K562 (cell line): ENCODE results near the gene DNAAF2. TPM values are rescaled to one million over a fixed set of nuclear protein-coding genes. Genes with fewer than 3 reads are reported as not detected.

ENCODE experiments used
- CREM ChIP-seq: IDR thresholded peaks from 2 replicates; pipeline ENCODE4 v1.6.1; 2014; ENCODE audit warnings: antibody characterized with exemption, low read depth
- DPF2 ChIP-seq: fragments of 450-650 bp; IDR thresholded peaks from 2 replicates; pipeline ENCODE4 v1.6.1; 2016
- FOS ChIP-seq: IDR thresholded peaks from 3 replicates; pipeline ENCODE4 v1.6.1; 2011; ENCODE audit not compliant: insufficient read length; ENCODE audit errors: extremely low read depth
- HDAC2 ChIP-seq: fragments of 450-650 bp; IDR thresholded peaks from 2 replicates; pipeline ENCODE4 v1.6.1; 2016; ENCODE audit warnings: mild to moderate bottlenecking
- HDAC6 ChIP-seq: IDR thresholded peaks from 2 replicates; pipeline ENCODE4 v1.6.1; 2012; ENCODE audit warnings: low read depth, mild to moderate bottlenecking, control low read depth, inconsistent platforms, low read length, moderate library complexity
- MBD2 ChIP-seq: sonication (generic); IDR thresholded peaks from 2 replicates; pipeline ENCODE4 v1.6.1; 2016; ENCODE audit warnings: low read depth, borderline replicate concordance
- TCFL5 ChIP-seq: fragments of 250-450 bp; sonication (Bioruptor Pico); conservative IDR thresholded peaks from 2 replicates; pipeline ENCODE4 v1.6.1; 2021; ENCODE audit warnings: mild to moderate bottlenecking, moderate library complexity, matching md5 sums
- VEZF1 ChIP-seq: fragments of 200-800 bp; sonication (Bioruptor generic); IDR thresholded peaks from 2 replicates; pipeline ENCODE4 v1.6.1; 2017; ENCODE audit warnings: missing genetic modification characterization, missing compliant biosample characterization
- YBX1 ChIP-seq: fragments of 450-650 bp; IDR thresholded peaks from 2 replicates; pipeline ENCODE4 v1.7.1; 2016; ENCODE audit warnings: mild to moderate bottlenecking
- YY1 ChIP-seq, 3 experiments: IDR thresholded peaks; 2 replicates each; pipeline ENCODE4 v1.6.1; 2011; ENCODE audit warnings: low read length in 2 of 3, mild to moderate bottlenecking in 2 of 3, moderate library complexity in 2 of 3, borderline replicate concordance in 1 of 3, control low read depth in 1 of 3, low read depth in 1 of 3; ENCODE audit not compliant: insufficient read depth in 3 of 3, insufficient replicate concordance in 2 of 3, control insufficient read depth in 1 of 3, insufficient read length in 1 of 3; ENCODE audit errors: extremely low read depth in 1 of 3
- ZFX ChIP-seq: sonication (generic); formaldehyde crosslinking; IDR thresholded peaks from 2 replicates; pipeline ENCODE4 v1.8.0; 2022; ENCODE audit warnings: mild to moderate bottlenecking, missing genetic modification reagents, moderate library complexity
- ZNF175 ChIP-seq: fragments of 200-800 bp; sonication (Bioruptor generic); IDR thresholded peaks from 2 replicates; pipeline ENCODE4 v1.6.1; 2016; ENCODE audit warnings: low read depth, mild to moderate bottlenecking, missing genetic modification characterization, missing compliant biosample characterization
- ZNF23 ChIP-seq: fragments of 250-450 bp; sonication (Bioruptor Pico); IDR thresholded peaks from 2 replicates; pipeline ENCODE4 v1.4.0; 2020; ENCODE audit warnings: mild to moderate bottlenecking
- polyA plus RNA-seq, 8 experiments: library from polyadenylated mRNA; depleted of rRNA in 4 of 8; stranded (reverse) in 5 of 8; unstranded in 3 of 8; fragments of >200 nt; fragmentation: Nextera tagmentation in 2 of 8; fragmentation: Illumina TruSeq in 1 of 8; extraction: Ambion mirVana in 2 of 8; extraction: Trizol in 1 of 8; gene quantifications; 2 replicates each; pipeline versions ENCODE4 v1.2.1 to v1.2.3, GENCODE V29; 2011 to 2014; ENCODE audit warnings: inconsistent platforms in 1 of 8, missing spikeins in 1 of 8
- total RNA-seq, 7 experiments: library from RNA; depleted of rRNA in 6 of 7; stranded (reverse); fragments of >200 nt in 6 of 7; fragmentation: Illumina TruSeq in 2 of 7; extraction: Trizol in 2 of 7; gene quantifications; 2 replicates each; pipeline versions ENCODE4 v1.2.1 to v1.2.3, GENCODE V29; 2011 to 2021; ENCODE audit warnings: low replicate concordance in 1 of 7
- TF ChIP-seq, protein P1 (sequence below): fragments of 250-450 bp; sonication (Bioruptor Pico); IDR thresholded peaks from 2 replicates; pipeline ENCODE4 v1.4.0; 2020; ENCODE audit warnings: borderline replicate concordance
- TF ChIP-seq, protein P2 (sequence below): fragments of 250-450 bp; sonication (Bioruptor Pico); IDR thresholded peaks from 2 replicates; pipeline ENCODE4 v1.9.0; 2021; ENCODE audit warnings: mild to moderate bottlenecking
- TF ChIP-seq, protein P3 (sequence below): fragments of 150-350 bp; conservative IDR thresholded peaks from 2 replicates; pipeline ENCODE4 v1.6.1; 2014; ENCODE audit warnings: low read length
- TF ChIP-seq, protein P4 (sequence below), 3 experiments: fragments of 200-800 bp in 1 of 3; fragments of 250-450 bp in 1 of 3; fragments of 450-650 bp in 1 of 3; sonication (Bioruptor Pico) in 1 of 3; sonication (Bioruptor generic) in 1 of 3; formaldehyde crosslinking in 1 of 3; IDR thresholded peaks; 2 replicates each; pipeline versions ENCODE4 v1.6.1 to v1.8.0; 2016 to 2022; ENCODE audit warnings: mild to moderate bottlenecking in 2 of 3, missing genetic modification characterization in 2 of 3, missing compliant biosample characterization in 1 of 3, moderate library complexity in 1 of 3

The DNAAF2 gene
- total and polyA plus RNA-seq, 9 of the 15 experiments (the other 6 are each of a cell fraction or from before 2014, with no cell fraction given): 2.4 to 14.6 (median 11.1) TPM

- TF ChIP-seq DPF2 (no peak), TCFL5 (CRISPR knock-in tag) (no peak), VEZF1 (peak; percentile 66), FOS (no peak), YBX1 (no peak), YY1 (IDR thresholded peaks at IDR 0.05; ENCODE audit: borderline replicate concordance in 1 of 3, control insufficient read depth in 1 of 3, extremely low read depth in 1 of 3, insufficient read depth in 3 of 3, insufficient read length in 1 of 3, insufficient replicate concordance in 2 of 3, low read depth in 1 of 3, low read length in 2 of 3) (peak in 1 of 3 experiments; percentile 10), ZNF175 (CRISPR knock-in tag) (no peak), HDAC2 (0 out of 2 replicates have a peak, but pooled peaks have one; percentile 31), CREM (peak; percentile 23; the same call in 1 of the 2 replicates), ZFX (CRISPR knock-in tag) (no peak), HDAC6 (no peak), ZNF23 (no peak), MBD2 (0 out of 2 replicates have a peak, but pooled peaks have one; percentile 7)
- TF ChIP-seq, protein P1, sequence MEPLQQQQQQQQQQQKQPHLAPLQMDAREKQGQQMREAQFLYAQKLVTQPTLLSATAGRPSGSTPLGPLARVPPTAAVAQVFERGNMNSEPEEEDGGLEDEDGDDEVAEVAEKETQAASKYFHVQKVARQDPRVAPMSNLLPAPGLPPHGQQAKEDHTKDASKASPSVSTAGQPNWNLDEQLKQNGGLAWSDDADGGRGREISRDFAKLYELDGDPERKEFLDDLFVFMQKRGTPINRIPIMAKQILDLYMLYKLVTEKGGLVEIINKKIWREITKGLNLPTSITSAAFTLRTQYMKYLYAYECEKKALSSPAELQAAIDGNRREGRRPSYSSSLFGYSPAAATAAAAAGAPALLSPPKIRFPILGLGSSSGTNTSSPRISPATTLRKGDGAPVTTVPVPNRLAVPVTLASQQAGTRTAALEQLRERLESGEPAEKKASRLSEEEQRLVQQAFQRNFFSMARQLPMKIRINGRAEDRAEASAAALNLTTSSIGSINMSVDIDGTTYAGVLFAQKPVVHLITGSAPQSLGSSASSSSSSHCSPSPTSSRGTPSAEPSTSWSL: no peak
- TF ChIP-seq, protein P2, sequence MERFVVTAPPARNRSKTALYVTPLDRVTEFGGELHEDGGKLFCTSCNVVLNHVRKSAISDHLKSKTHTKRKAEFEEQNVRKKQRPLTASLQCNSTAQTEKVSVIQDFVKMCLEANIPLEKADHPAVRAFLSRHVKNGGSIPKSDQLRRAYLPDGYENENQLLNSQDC: no peak
- TF ChIP-seq, protein P3, sequence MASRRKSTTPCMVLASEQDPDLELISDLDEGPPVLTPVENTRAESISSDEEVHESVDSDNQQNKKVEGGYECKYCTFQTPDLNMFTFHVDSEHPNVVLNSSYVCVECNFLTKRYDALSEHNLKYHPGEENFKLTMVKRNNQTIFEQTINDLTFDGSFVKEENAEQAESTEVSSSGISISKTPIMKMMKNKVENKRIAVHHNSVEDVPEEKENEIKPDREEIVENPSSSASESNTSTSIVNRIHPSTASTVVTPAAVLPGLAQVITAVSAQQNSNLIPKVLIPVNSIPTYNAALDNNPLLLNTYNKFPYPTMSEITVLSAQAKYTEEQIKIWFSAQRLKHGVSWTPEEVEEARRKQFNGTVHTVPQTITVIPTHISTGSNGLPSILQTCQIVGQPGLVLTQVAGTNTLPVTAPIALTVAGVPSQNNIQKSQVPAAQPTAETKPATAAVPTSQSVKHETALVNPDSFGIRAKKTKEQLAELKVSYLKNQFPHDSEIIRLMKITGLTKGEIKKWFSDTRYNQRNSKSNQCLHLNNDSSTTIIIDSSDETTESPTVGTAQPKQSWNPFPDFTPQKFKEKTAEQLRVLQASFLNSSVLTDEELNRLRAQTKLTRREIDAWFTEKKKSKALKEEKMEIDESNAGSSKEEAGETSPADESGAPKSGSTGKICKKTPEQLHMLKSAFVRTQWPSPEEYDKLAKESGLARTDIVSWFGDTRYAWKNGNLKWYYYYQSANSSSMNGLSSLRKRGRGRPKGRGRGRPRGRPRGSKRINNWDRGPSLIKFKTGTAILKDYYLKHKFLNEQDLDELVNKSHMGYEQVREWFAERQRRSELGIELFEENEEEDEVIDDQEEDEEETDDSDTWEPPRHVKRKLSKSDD: no peak
- TF ChIP-seq, protein P4, sequence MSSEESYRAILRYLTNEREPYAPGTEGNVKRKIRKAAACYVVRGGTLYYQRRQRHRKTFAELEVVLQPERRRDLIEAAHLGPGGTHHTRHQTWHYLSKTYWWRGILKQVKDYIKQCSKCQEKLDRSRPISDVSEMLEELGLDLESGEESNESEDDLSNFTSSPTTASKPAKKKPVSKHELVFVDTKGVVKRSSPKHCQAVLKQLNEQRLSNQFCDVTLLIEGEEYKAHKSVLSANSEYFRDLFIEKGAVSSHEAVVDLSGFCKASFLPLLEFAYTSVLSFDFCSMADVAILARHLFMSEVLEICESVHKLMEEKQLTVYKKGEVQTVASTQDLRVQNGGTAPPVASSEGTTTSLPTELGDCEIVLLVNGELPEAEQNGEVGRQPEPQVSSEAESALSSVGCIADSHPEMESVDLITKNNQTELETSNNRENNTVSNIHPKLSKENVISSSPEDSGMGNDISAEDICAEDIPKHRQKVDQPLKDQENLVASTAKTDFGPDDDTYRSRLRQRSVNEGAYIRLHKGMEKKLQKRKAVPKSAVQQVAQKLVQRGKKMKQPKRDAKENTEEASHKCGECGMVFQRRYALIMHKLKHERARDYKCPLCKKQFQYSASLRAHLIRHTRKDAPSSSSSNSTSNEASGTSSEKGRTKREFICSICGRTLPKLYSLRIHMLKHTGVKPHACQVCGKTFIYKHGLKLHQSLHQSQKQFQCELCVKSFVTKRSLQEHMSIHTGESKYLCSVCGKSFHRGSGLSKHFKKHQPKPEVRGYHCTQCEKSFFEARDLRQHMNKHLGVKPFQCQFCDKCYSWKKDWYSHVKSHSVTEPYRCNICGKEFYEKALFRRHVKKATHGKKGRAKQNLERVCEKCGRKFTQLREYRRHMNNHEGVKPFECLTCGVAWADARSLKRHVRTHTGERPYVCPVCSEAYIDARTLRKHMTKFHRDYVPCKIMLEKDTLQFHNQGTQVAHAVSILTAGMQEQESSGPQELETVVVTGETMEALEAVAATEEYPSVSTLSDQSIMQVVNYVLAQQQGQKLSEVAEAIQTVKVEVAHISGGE (CRISPR knock-in tag; IDR thresholded peaks at IDR 0.05): no peak
Measured at GRCh38 chr14:49634547-49635334, at the start of gene DNAAF2 (continued).
